Measurements from ENCODE around the gene DMAC2L.
"Not testable (repeated sequence)": the region's sequence is repeated elsewhere in the genome, so short reads cannot be mapped to it uniquely, and the experiment has no call there.

DMAC2L gene

GRCh38 chr14:50364792-50365191 is 52.7 kb downstream of the DMAC2L start:
- Mint-ChIP-seq H3K4me3 (no peak overlapping the region), H3K4me1 (peaks cover 6% of the 10 kb centered on the region), H3K36me3 (ENCODE audit: low read depth) (no peaks in the 10 kb centered on the region), H3K27ac (peak overlapping the region in 1 of 3 experiments; percentile 27), H3K27me3 (ENCODE audit: low read depth) (no peaks in the 10 kb centered on the region), H3K9me3 (no peaks in the 10 kb centered on the region)
- no peak for TF ChIP-seq CTCF (IDR thresholded peaks at IDR 0.05; ENCODE audit: unreplicated experiment in 3 of 3)

GRCh38 chr14:50365572-50365971 is 53.4 kb downstream of the DMAC2L start:
- not testable (repeated sequence) for H3K4me1 Mint-ChIP-seq; H3K27ac Mint-ChIP-seq; H3K4me3 Mint-ChIP-seq; H3K9me3 Mint-ChIP-seq; H3K36me3 Mint-ChIP-seq (ENCODE audit: low read depth); H3K27me3 Mint-ChIP-seq (ENCODE audit: low read depth)

GRCh38 chr14:50366115-50366514 is 54.0 kb downstream of the DMAC2L start:
- H3K27me3 Mint-ChIP-seq (ENCODE audit: low read depth): no peaks in the 10 kb centered on the region
- H3K27ac Mint-ChIP-seq: no peak overlapping the region
- no peaks in the 10 kb centered on the region for H3K36me3 Mint-ChIP-seq (ENCODE audit: low read depth)
- peaks cover 6% of the 10 kb centered on the region for H3K4me1 Mint-ChIP-seq
- H3K9me3 Mint-ChIP-seq: no peaks in the 10 kb centered on the region
- no peak overlapping the region for H3K4me3 Mint-ChIP-seq
- no peak for TF ChIP-seq CTCF (IDR thresholded peaks at IDR 0.05; ENCODE audit: unreplicated experiment in 3 of 3)

GRCh38 chr14:50366589-50366988 is 54.5 kb downstream of the DMAC2L start:
- no peaks in the 10 kb centered on the region for H3K9me3 Mint-ChIP-seq
- no peaks in the 10 kb centered on the region for H3K36me3 Mint-ChIP-seq (ENCODE audit: low read depth)
- H3K27ac Mint-ChIP-seq: no peak overlapping the region
- H3K4me3 Mint-ChIP-seq: no peak overlapping the region
- TF ChIP-seq CTCF (IDR thresholded peaks at IDR 0.05; ENCODE audit: unreplicated experiment in 3 of 3): no peak
- H3K27me3 Mint-ChIP-seq (ENCODE audit: low read depth): no peaks in the 10 kb centered on the region
- peaks cover 6% of the 10 kb centered on the region for H3K4me1 Mint-ChIP-seq

- Mint-ChIP-seq H3K9me3 (no peaks in the 10 kb centered on the region), H3K4me1 (no peaks in the 10 kb centered on the region), H3K27me3 (ENCODE audit: low read depth) (no peaks in the 10 kb centered on the region), H3K4me3 (no peak overlapping the region), H3K36me3 (ENCODE audit: low read depth) (no peaks in the 10 kb centered on the region), H3K27ac (no peak overlapping the region)
- TF ChIP-seq CTCF (IDR thresholded peaks at IDR 0.05; ENCODE audit: unreplicated experiment in 3 of 3): no peak
Observed at GRCh38 chr14:50371546-50371945, 59.4 kb downstream of the DMAC2L start.

DNA sequence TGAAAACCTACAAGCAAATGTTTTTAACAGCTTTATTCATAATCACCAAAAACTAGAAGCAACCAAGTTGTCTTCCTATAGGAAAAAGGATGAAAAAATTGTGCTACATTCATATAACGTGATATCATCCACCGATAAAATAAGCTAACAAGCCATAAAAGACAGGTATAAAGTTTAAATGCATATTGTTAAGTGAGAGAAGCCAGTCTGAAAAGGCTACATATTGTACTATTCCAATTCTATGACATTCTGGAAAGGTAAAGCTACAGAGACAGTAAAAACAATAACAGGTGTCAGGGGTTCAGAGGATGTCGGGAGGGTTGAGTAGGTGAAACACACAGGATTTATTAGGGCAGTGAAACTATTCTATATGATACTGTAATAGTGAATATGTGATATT is 61.8 kb downstream of the DMAC2L start:
- no peaks in the 10 kb centered on the region for H3K36me3 Mint-ChIP-seq (ENCODE audit: low read depth)
- H3K9me3 Mint-ChIP-seq: no peaks in the 10 kb centered on the region
- no peak overlapping the region for H3K4me3 Mint-ChIP-seq

More for the DNA sequence above, 61.8 kb downstream of the DMAC2L start:
- no peak overlapping the region for H3K27ac Mint-ChIP-seq
- no peaks in the 10 kb centered on the region for H3K27me3 Mint-ChIP-seq (ENCODE audit: low read depth)
- no peak for TF ChIP-seq CTCF (IDR thresholded peaks at IDR 0.05; ENCODE audit: unreplicated experiment in 3 of 3)
- H3K4me1 Mint-ChIP-seq: no peaks in the 10 kb centered on the region

All from nephron (organoid).